HEK293 (cell line): ENCODE measurements around the gene GRB10.

ENCODE experiments used
- CTCF ChIA-PET: fragments of 350-600 bp; formaldehyde crosslinking; extraction: SDS; loops from one replicate; lab custom pipeline; 2021; ENCODE audit warnings: antibody characterized with exemption; lab: Yijun Ruan, JAX
- POLR2A ChIA-PET: fragments of 300-600 bp; formaldehyde crosslinking; extraction: SDS; loops from one replicate; lab custom pipeline; 2020; ENCODE audit warnings: antibody characterized with exemption, inconsistent platforms; lab: Yijun Ruan, JAX
- H3K27ac ChIP-seq: fragments of 200-500 bp; sonication (Bioruptor generic); 2 replicates; pipeline ENCODE4 v1.5.1; 2014; ENCODE audit warnings: low read depth, low read length, control low read depth, inconsistent platforms; ENCODE audit errors: extremely low read depth
- H3K36me3 ChIP-seq, 2 experiments: fragments of 200-500 bp in 1 of 2; sonication (Bioruptor generic) in 1 of 2; 1 replicate in 1 of 2; 2 replicates in 1 of 2; pipeline ENCODE4 v1.5.1; 2014 to 2017; ENCODE audit warnings: inconsistent platforms in 2 of 2, low read length in 2 of 2; ENCODE audit not compliant: control insufficient read depth in 2 of 2, insufficient read depth in 1 of 2
- H3K4me1 ChIP-seq: fragments of 200-500 bp; sonication (Bioruptor generic); 2 replicates; pipeline ENCODE4 v1.5.1; 2014; ENCODE audit warnings: mild to moderate bottlenecking, low read length, inconsistent platforms; ENCODE audit not compliant: control insufficient read depth, insufficient read depth
- H3K4me3 ChIP-seq: 2 replicates; pipeline ENCODE4 v1.5.1; 2011; ENCODE audit warnings: low read depth, mild to moderate bottlenecking, control low read depth, low read length, moderate library complexity
- H3K9me3 ChIP-seq: fragments of 200-500 bp; sonication (Bioruptor generic); 2 replicates; pipeline ENCODE4 v1.5.1; 2014; ENCODE audit warnings: low read depth, low read length, inconsistent platforms; ENCODE audit not compliant: control insufficient read depth, insufficient read depth
- MZF1 ChIP-seq: fragments of 450-650 bp; formaldehyde crosslinking; IDR thresholded peaks from 2 replicates; pipeline ENCODE4 v1.5.1; 2017; ENCODE audit warnings: missing biosample characterization, missing genetic modification characterization, borderline replicate concordance
- OSR2 ChIP-seq: fragments of 450-650 bp; formaldehyde crosslinking; IDR thresholded peaks from 2 replicates; pipeline ENCODE4 v1.5.1; 2016; ENCODE audit warnings: missing biosample characterization, missing genetic modification characterization
- SP7 ChIP-seq: fragments of 450-650 bp; formaldehyde crosslinking; IDR thresholded peaks from 2 replicates; pipeline ENCODE4 v1.5.1; 2016; ENCODE audit warnings: missing biosample characterization, missing genetic modification characterization
- TRIM28 ChIP-seq: IDR thresholded peaks from 2 replicates; pipeline ENCODE4 v1.6.1; 2011; ENCODE audit warnings: low read length, control low read depth, borderline replicate concordance
- ZBTB48 ChIP-seq: fragments of 450-650 bp; formaldehyde crosslinking; IDR thresholded peaks from 2 replicates; pipeline ENCODE4 v1.5.1; 2016; ENCODE audit warnings: missing biosample characterization, missing genetic modification characterization
- ZFP69B ChIP-seq: fragments of 450-650 bp; formaldehyde crosslinking; IDR thresholded peaks from 2 replicates; pipeline ENCODE4 v1.5.1; 2016; ENCODE audit warnings: missing biosample characterization, missing genetic modification characterization
- ZNF155 ChIP-seq: fragments of 450-650 bp; formaldehyde crosslinking; IDR thresholded peaks from 2 replicates; pipeline ENCODE4 v1.5.1; 2016; ENCODE audit warnings: missing biosample characterization, missing genetic modification characterization
- ZNF416 ChIP-seq: fragments of 450-650 bp; formaldehyde crosslinking; IDR thresholded peaks from 2 replicates; pipeline ENCODE4 v1.5.1; 2016; ENCODE audit warnings: missing biosample characterization, missing genetic modification characterization
- ZNF510 ChIP-seq: fragments of 450-650 bp; formaldehyde crosslinking; IDR thresholded peaks from 2 replicates; pipeline ENCODE4 v1.5.1; 2018; ENCODE audit warnings: mild to moderate bottlenecking, missing genetic modification characterization, missing biosample characterization; ENCODE audit not compliant: insufficient replicate concordance
- ZNF544 ChIP-seq: fragments of 450-650 bp; formaldehyde crosslinking; IDR thresholded peaks from 2 replicates; pipeline ENCODE4 v1.5.0; 2017; ENCODE audit warnings: missing biosample characterization, missing genetic modification characterization
- ZNF585B ChIP-seq: fragments of 450-650 bp; formaldehyde crosslinking; IDR thresholded peaks from 2 replicates; pipeline ENCODE4 v1.5.1; 2016; ENCODE audit warnings: missing biosample characterization, missing genetic modification characterization
- ZNF660 ChIP-seq: fragments of 450-650 bp; IDR thresholded peaks from 2 replicates; pipeline ENCODE4 v1.5.1; 2018; ENCODE audit warnings: missing biosample characterization, mild to moderate bottlenecking, missing genetic modification characterization
- ZNF777 ChIP-seq: fragments of 450-650 bp; formaldehyde crosslinking; IDR thresholded peaks from 2 replicates; pipeline ENCODE4 v1.5.1; 2017; ENCODE audit warnings: missing biosample characterization, missing genetic modification characterization, borderline replicate concordance
- ZNF791 ChIP-seq: fragments of 450-650 bp; formaldehyde crosslinking; IDR thresholded peaks from 2 replicates; pipeline ENCODE4 v1.5.1; 2016; ENCODE audit warnings: missing biosample characterization, missing genetic modification characterization
- TF ChIP-seq, protein P1 (sequence below): fragments of 450-650 bp; formaldehyde crosslinking; IDR thresholded peaks from 2 replicates; pipeline ENCODE4 v1.5.1; 2016; ENCODE audit warnings: missing biosample characterization, missing genetic modification characterization, borderline replicate concordance
- TF ChIP-seq, protein P2 (sequence below): fragments of 450-650 bp; formaldehyde crosslinking; IDR thresholded peaks from 2 replicates; pipeline ENCODE4 v1.5.1; 2016; ENCODE audit warnings: missing biosample characterization, missing genetic modification characterization
- TF ChIP-seq, protein P3 (sequence below): fragments of 450-650 bp; formaldehyde crosslinking; conservative IDR thresholded peaks from 2 replicates; pipeline ENCODE4 v1.5.1; 2016; ENCODE audit warnings: low read depth, missing biosample characterization, missing genetic modification characterization
- TF ChIP-seq, protein P4 (sequence below): IDR thresholded peaks from 2 replicates; pipeline ENCODE4 v1.6.1; 2011; ENCODE audit warnings: mild to moderate bottlenecking, low read depth, low read length, borderline replicate concordance
- TF ChIP-seq, protein P5 (sequence below): fragments of 450-650 bp; formaldehyde crosslinking; IDR thresholded peaks from 2 replicates; pipeline ENCODE4 v1.5.1; 2016; ENCODE audit warnings: missing biosample characterization, missing genetic modification characterization

The GRB10 gene

DNA sequence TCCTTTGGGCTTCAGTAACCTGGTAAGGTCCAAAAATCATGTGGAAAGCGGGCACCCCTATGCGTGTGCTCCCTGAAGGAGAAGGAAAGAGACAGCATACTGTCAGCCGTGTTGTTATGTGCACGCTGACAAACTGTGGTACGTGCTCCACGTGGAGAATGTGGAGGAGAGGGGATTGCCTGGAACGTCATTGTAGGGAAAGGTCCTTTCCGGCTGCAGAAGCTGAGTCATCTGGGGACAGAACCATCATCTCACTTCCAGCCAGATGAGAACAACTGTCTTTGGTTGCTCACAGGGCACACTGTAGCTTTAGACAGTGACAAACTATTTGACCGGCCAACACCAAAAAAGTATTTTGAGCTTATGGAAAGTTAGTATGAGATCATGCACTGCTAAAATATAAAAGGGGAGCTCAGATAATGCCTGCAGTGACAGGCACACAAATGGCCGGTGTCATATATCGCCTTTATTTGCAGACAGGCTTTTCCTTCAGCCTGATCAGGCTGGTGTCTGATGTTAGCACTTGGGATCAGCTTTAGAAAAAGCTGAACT, 38.8 kb upstream of the GRB10 start (continued):
- TF ChIP-seq, protein P1, sequence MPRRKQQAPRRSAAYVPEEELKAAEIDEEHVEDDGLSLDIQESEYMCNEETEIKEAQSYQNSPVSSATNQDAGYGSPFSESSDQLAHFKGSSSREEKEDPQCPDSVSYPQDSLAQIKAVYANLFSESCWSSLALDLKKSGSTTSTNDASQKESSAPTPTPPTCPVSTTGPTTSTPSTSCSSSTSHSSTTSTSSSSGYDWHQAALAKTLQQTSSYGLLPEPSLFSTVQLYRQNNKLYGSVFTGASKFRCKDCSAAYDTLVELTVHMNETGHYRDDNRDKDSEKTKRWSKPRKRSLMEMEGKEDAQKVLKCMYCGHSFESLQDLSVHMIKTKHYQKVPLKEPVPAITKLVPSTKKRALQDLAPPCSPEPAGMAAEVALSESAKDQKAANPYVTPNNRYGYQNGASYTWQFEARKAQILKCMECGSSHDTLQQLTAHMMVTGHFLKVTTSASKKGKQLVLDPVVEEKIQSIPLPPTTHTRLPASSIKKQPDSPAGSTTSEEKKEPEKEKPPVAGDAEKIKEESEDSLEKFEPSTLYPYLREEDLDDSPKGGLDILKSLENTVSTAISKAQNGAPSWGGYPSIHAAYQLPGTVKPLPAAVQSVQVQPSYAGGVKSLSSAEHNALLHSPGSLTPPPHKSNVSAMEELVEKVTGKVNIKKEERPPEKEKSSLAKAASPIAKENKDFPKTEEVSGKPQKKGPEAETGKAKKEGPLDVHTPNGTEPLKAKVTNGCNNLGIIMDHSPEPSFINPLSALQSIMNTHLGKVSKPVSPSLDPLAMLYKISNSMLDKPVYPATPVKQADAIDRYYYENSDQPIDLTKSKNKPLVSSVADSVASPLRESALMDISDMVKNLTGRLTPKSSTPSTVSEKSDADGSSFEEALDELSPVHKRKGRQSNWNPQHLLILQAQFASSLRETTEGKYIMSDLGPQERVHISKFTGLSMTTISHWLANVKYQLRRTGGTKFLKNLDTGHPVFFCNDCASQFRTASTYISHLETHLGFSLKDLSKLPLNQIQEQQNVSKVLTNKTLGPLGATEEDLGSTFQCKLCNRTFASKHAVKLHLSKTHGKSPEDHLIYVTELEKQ (tag by site-specific recombination) = no peak
- no peak for TF ChIP-seq ZNF585B (tag by site-specific recombination)
- peak; percentile 43; the same call in 1 of the 2 replicates for TF ChIP-seq TRIM28
- no peak for TF ChIP-seq ZBTB48 (tag by site-specific recombination)
- TF ChIP-seq ZNF544 (tag by site-specific recombination) = no peak
- no peak for TF ChIP-seq ZNF510 (tag by site-specific recombination)
- TF ChIP-seq MZF1 (tag by site-specific recombination) = peak; percentile 73
- no peak for TF ChIP-seq ZNF791 (tag by site-specific recombination)
- TF ChIP-seq, protein P2, sequence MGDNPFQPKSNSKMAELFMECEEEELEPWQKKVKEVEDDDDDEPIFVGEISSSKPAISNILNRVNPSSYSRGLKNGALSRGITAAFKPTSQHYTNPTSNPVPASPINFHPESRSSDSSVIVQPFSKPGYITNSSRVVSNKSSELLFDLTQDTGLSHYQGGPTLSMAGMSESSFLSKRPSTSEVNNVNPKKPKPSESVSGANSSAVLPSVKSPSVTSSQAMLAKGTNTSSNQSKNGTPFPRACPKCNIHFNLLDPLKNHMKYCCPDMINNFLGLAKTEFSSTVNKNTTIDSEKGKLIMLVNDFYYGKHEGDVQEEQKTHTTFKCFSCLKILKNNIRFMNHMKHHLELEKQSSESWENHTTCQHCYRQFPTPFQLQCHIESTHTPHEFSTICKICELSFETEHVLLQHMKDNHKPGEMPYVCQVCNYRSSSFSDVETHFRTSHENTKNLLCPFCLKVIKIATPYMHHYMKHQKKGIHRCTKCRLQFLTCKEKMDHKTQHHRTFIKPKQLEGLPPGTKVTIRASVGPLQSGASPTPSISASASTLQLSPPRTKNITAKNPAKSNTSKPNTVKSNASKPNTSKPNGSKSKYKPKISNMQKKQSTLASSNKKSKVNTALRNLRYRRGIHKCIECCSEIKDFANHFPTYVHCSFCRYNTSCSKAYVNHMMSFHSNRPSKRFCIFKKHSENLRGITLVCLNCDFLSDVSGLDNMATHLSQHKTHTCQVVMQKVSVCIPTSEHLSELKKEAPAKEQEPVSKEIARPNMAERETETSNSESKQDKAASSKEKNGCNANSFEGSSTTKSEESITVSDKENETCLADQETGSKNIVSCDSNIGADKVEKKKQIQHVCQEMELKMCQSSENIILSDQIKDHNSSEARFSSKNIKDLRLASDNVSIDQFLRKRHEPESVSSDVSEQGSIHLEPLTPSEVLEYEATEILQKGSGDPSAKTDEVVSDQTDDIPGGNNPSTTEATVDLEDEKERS (tag by site-specific recombination) = no peak

DNA sequence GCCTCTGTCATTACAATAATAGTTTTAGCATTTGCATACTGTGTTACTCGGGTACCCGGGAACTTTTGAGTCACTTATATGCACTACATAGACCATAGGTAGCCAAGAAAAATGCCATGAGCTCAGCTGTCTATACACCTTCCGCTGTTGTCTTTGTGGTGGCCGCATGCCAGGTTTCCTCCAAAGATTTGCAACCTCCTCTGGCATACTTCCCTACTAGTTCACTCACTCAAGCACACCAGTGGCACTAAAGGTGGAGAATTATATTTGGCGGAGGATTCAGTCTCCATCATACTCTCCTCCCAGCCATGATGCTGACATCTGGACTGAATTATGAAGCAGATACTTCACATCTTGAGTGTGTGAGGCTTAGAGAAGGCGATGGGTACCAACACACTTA, 35.6 kb upstream of the GRB10 start:
- Histone ChIP-seq H3K4me1 (peaks cover 14% of the 10 kb centered on the region), H3K4me3 (no peak overlapping the region), H3K9me3 (no peaks in the 10 kb centered on the region), H3K36me3 (no peaks in the 10 kb centered on the region), H3K27ac (no peak overlapping the region)
- ChIA-PET POLR2A (no interaction called here), CTCF (no interaction called here)
- no peak for TF ChIP-seq OSR2 (tag by site-specific recombination)
- TF ChIP-seq, protein P3, sequence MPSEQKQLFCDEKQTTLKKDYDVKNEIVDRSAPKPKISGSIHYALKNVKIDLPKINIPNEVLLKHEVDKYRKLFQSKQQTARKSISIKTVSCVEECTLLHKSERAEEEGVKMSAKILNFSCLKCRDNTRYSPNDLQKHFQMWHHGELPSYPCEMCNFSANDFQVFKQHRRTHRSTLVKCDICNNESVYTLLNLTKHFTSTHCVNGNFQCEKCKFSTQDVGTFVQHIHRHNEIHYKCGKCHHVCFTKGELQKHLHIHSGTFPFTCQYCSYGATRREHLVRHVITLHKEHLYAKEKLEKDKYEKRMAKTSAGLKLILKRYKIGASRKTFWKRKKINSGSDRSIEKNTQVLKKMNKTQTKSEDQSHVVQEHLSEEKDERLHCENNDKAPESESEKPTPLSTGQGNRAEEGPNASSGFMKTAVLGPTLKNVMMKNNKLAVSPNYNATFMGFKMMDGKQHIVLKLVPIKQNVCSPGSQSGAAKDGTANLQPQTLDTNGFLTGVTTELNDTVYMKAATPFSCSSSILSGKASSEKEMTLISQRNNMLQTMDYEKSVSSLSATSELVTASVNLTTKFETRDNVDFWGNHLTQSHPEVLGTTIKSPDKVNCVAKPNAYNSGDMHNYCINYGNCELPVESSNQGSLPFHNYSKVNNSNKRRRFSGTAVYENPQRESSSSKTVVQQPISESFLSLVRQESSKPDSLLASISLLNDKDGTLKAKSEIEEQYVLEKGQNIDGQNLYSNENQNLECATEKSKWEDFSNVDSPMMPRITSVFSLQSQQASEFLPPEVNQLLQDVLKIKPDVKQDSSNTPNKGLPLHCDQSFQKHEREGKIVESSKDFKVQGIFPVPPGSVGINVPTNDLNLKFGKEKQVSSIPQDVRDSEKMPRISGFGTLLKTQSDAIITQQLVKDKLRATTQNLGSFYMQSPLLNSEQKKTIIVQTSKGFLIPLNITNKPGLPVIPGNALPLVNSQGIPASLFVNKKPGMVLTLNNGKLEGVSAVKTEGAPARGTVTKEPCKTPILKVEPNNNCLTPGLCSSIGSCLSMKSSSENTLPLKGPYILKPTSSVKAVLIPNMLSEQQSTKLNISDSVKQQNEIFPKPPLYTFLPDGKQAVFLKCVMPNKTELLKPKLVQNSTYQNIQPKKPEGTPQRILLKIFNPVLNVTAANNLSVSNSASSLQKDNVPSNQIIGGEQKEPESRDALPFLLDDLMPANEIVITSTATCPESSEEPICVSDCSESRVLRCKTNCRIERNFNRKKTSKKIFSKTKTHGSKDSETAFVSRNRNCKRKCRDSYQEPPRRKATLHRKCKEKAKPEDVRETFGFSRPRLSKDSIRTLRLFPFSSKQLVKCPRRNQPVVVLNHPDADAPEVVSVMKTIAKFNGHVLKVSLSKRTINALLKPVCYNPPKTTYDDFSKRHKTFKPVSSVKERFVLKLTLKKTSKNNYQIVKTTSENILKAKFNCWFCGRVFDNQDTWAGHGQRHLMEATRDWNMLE = no peak
- no peak for TF ChIP-seq ZFP69B (tag by site-specific recombination)
- no peak for TF ChIP-seq ZNF777 (tag by site-specific recombination)
- TF ChIP-seq ZNF155 (tag by site-specific recombination) = no peak
- TF ChIP-seq, protein P4, sequence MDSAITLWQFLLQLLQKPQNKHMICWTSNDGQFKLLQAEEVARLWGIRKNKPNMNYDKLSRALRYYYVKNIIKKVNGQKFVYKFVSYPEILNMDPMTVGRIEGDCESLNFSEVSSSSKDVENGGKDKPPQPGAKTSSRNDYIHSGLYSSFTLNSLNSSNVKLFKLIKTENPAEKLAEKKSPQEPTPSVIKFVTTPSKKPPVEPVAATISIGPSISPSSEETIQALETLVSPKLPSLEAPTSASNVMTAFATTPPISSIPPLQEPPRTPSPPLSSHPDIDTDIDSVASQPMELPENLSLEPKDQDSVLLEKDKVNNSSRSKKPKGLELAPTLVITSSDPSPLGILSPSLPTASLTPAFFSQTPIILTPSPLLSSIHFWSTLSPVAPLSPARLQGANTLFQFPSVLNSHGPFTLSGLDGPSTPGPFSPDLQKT = no peak
- TF ChIP-seq, protein P5, sequence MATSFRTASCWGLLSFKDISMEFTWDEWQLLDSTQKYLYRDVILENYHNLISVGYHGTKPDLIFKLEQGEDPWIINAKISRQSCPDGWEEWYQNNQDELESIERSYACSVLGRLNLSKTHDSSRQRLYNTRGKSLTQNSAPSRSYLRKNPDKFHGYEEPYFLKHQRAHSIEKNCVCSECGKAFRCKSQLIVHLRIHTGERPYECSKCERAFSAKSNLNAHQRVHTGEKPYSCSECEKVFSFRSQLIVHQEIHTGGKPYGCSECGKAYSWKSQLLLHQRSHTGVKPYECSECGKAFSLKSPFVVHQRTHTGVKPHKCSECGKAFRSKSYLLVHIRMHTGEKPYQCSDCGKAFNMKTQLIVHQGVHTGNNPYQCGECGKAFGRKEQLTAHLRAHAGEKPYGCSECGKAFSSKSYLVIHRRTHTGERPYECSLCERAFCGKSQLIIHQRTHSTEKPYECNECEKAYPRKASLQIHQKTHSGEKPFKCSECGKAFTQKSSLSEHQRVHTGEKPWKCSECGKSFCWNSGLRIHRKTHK (tag by site-specific recombination) = no peak
- no peak for TF ChIP-seq ZNF660 (tag by site-specific recombination)
- no peak for TF ChIP-seq SP7 (tag by site-specific recombination)
- no peak for TF ChIP-seq ZNF416
